Measurements from ENCODE around the gene APOH.
A peak's percentile ranks its signal among the peaks of the same experiment; 100 is the strongest.

Gene APOH

DNA sequence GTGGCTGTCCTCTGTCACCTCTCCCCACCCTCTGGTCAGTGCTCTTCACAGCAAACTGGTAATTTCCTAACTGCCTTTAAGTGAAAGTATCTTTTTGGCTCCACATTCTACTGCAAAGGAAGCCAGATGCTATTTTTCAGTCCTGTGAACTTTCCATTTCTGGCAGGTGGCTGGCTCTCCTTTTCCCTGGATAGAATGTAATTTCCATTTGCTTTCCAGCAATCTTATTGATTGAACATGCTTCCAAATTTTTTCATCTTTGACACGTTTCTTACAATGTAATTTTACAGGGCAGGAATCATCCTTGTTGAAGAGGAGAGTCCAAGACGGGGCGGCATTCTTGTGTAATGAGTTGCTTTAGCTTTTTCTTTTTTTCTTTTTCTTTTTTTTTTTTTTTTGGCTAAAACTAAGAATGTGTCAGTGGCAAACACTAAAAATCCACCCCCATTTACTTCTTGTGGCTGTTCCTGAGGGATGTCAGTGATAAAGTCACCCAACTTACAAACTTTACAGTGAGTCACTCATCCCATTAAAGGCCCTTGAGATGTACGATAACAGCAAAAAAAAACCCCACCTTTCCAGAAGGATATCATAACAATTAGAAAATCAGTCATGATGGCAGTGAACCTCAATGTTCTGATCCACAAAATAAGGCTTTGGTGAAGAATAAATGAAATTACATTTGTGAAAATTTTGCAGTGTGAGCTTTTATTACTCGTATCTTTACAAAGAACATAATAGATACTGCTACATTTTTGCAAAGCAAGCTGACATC lies 43.8 kb upstream of the APOH start:
- H3K27ac ChIP-seq = peak overlapping the region; percentile 44
- H3K27me3 ChIP-seq (replicated peaks) = no peaks in the 10 kb centered on the region
- peak; percentile 51 for DNase-seq
- no peaks in the 10 kb centered on the region for H3K36me3 ChIP-seq (replicated peaks)
- TF ChIP-seq, protein P1, sequence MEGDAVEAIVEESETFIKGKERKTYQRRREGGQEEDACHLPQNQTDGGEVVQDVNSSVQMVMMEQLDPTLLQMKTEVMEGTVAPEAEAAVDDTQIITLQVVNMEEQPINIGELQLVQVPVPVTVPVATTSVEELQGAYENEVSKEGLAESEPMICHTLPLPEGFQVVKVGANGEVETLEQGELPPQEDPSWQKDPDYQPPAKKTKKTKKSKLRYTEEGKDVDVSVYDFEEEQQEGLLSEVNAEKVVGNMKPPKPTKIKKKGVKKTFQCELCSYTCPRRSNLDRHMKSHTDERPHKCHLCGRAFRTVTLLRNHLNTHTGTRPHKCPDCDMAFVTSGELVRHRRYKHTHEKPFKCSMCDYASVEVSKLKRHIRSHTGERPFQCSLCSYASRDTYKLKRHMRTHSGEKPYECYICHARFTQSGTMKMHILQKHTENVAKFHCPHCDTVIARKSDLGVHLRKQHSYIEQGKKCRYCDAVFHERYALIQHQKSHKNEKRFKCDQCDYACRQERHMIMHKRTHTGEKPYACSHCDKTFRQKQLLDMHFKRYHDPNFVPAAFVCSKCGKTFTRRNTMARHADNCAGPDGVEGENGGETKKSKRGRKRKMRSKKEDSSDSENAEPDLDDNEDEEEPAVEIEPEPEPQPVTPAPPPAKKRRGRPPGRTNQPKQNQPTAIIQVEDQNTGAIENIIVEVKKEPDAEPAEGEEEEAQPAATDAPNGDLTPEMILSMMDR (IDR thresholded peaks at IDR 0.05; ENCODE audit: low read depth, low read length, missing control alignments) = no peak
- in situ Hi-C loops (cut with HindIII; ENCODE audit: low pct_ligation_motif_present, low sequenced_read_pairs) = no loop called here
- H3K4me3 ChIP-seq (ENCODE audit: low read depth, low read length) = no peak overlapping the region

DNA sequence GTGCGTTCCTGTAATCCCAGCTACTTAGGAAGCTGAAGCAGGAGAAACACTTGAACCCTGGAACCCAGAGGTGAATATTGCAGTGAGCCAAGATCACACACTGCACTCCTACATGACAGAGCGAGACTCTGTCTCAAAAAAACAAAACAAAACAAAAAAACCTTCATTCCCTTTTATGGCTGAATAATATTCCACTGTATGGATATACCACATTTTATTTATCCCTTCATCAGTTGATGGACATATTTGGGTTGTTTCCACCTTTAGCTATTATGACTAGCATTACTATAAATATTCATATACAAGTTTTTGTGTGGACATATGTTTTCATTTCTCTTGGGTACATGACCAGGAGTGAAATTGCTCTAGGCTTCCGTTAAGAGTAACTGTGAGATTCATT lies 42.3 kb upstream of the APOH start:
- no peaks in the 10 kb centered on the region for H3K36me3 ChIP-seq (replicated peaks)
- no peak for DNase-seq
- no peak overlapping the region for H3K27ac ChIP-seq
- H3K4me3 ChIP-seq (ENCODE audit: low read depth, low read length) = no peak overlapping the region
- TF ChIP-seq, protein P1 (IDR thresholded peaks at IDR 0.05; ENCODE audit: low read depth, low read length, missing control alignments) = no peak
- no peaks in the 10 kb centered on the region for H3K27me3 ChIP-seq (replicated peaks)
- in situ Hi-C loops (cut with HindIII; ENCODE audit: low pct_ligation_motif_present, low sequenced_read_pairs) = no loop called here

DNA sequence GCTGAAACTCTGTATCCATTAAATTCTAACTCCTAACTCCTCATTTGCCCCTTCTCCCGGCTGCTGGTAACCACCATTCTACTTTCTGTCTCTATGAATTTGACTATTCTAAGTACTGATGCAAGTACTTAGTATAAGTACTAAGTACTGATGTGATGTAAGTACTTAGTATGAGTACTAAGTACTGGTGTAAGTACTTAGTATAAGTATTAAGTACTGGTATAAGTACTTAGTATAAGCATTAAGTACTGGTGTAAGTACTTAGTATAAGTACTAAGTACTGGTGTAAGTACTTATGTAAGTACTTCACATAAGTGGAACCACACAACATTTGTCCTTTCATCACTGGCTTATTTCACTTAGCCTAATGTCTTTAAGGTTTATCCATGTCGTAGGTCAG lies 40.9 kb upstream of the APOH start:
- no peaks in the 10 kb centered on the region for H3K27me3 ChIP-seq (replicated peaks)
- in situ Hi-C loops (cut with HindIII; ENCODE audit: low pct_ligation_motif_present, low sequenced_read_pairs) = no loop called here
- no peak overlapping the region for H3K27ac ChIP-seq
- H3K4me3 ChIP-seq (ENCODE audit: low read depth, low read length) = no peak overlapping the region
- H3K36me3 ChIP-seq (replicated peaks) = no peaks in the 10 kb centered on the region
- TF ChIP-seq, protein P1 (IDR thresholded peaks at IDR 0.05; ENCODE audit: low read depth, low read length, missing control alignments) = no peak
- no peak for DNase-seq

DNA sequence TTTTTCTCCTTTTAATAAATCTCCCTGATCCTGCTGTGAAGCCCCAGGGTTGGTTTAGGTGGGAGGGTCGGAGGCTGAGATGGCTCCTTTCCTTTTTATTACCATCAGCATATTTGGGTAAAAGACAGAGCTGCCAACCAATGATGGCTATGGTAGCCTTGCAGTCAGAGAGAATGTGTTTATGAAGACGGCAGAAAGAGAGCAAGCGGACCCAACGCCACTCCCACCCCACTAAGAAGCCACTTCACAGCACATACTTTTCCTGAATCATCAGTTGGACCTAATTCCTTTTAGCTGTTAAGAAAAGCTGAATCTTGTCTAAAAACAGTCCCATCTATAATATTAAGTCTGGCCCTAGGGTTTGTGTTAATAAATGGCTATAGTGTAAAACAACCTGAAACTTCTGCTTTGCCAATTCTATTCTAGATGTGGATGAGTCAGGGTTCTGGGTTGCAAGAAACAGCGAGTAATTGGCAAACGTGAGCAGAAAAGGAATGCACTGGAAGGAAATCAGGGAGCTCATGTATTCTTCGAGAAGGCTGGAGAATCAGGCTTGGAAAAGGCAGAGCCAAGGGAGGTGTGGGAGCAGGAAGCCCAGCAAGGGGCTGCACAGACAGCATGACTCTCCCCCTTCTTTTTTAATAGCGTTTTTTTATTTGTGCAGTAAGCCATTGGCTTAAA lies 39.2 kb upstream of the APOH start:
- Histone ChIP-seq H3K27me3 (replicated peaks) (no peaks in the 10 kb centered on the region), H3K27ac (no peak overlapping the region), H3K36me3 (replicated peaks) (no peaks in the 10 kb centered on the region), H3K4me3 (ENCODE audit: low read depth, low read length) (no peak overlapping the region)
- TF ChIP-seq, protein P1 (IDR thresholded peaks at IDR 0.05; ENCODE audit: low read depth, low read length, missing control alignments) = no peak
- peak; percentile 48 for DNase-seq
- in situ Hi-C loops (cut with HindIII; ENCODE audit: low pct_ligation_motif_present, low sequenced_read_pairs) = no loop called here

DNA sequence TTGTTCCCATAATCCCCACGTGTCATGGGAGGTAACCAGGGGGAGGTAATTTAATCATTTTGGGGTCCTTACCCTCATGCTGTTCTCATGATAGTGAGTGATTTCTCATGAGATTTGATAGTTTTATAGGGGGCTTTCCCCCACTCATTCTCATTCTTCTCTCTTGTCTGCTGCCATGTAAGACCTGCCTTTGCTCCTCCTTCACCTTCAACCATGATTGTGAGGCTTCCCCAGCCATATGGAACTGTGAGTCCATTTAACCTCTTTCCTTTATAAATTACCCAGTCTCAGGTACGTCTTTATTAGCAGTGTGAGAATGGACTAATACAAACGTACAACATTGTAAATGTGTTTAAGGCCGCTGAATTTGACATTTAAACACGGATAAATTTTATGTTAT lies 35.5 kb upstream of the APOH start:
- in situ Hi-C loops (cut with HindIII; ENCODE audit: low pct_ligation_motif_present, low sequenced_read_pairs) = no loop called here
- H3K27me3 ChIP-seq (replicated peaks) = no peaks in the 10 kb centered on the region
- TF ChIP-seq, protein P1 (IDR thresholded peaks at IDR 0.05; ENCODE audit: low read depth, low read length, missing control alignments) = no peak
- H3K36me3 ChIP-seq (replicated peaks) = no peaks in the 10 kb centered on the region
- H3K27ac ChIP-seq = no peak overlapping the region
- no peak overlapping the region for H3K4me3 ChIP-seq (ENCODE audit: low read depth, low read length)
- DNase-seq = no peak

All from brain microvascular endothelial cell (primary cell).